Adipose tissue (tissue), 3 donors: Measurements from ENCODE around the gene GRIPAP1. TPM values are rescaled to one million over a fixed set of nuclear protein-coding genes. Genes with fewer than 3 reads are reported as not detected.
"Not testable (repeated sequence)": the region's sequence is repeated elsewhere in the genome, so short reads cannot be mapped to it uniquely, and the experiment has no call there.

ENCODE experiments used
- H3K27ac ChIP-seq: one replicate; pipeline ENCODE4 v1.5.1; 2013; ENCODE audit warnings: low read depth, low read length
- WGBS, 3 donors: extraction: QIAGEN DNeasy Blood & Tissue Kit; methylation state at CpG; one replicate each; pipeline ENCODE4 v1.1.7; 2013; 5-methylcytosine and 5-hydroxymethylcytosine counted together
- polyA plus RNA-seq, 3 donors: library from polyadenylated mRNA; stranded (reverse); fragments of 200-250 nt; gene quantifications; one replicate each; pipeline ENCODE4 v1.2.3, GENCODE V29; 2013
- donor health status: healthy with polysubstance abuse.
- donor health status: Bipolar disorder and iron deficiency.
- donor health status: healthy.

Gene GRIPAP1
- polyA plus RNA-seq, 3 donors, result 13.8 to 25.9 (median 22.2) TPM

- 80 to 90% (median 86%) methylated on average over 4 of the region's 4 CpGs for WGBS, 3 donors
Measured at GRCh38 chrX:49000636-49001035, 1.4 kb downstream of the GRIPAP1 start.

GRCh38 chrX:48999030-48999429, 3.0 kb downstream of the GRIPAP1 start:
- H3K27ac ChIP-seq, result no peak overlapping the region
- WGBS, 3 donors, result 80 to 95% (median 92%) methylated on average over 5 of the region's 5 CpGs

More at GRCh38 chrX:49000636-49001035, 1.4 kb downstream of the GRIPAP1 start:
- H3K27ac ChIP-seq, result no peak overlapping the region

GRCh38 chrX:48998391-48998790, 3.7 kb downstream of the GRIPAP1 start:
- 81 to 97% (median 88%) methylated on average over 4 of the region's 4 CpGs for WGBS, 3 donors
- H3K27ac ChIP-seq, result no peak overlapping the region

- no peak overlapping the region for H3K27ac ChIP-seq
- 75 to 100% (median 82%) methylated on average over 1 of the region's 1 CpG for WGBS, 3 donors
Measured at GRCh38 chrX:48997865-48998264, 4.2 kb downstream of the GRIPAP1 start.

- 85 to 98% (median 96%) methylated on average over 3 of the region's 3 CpGs for WGBS, 3 donors
- no peak overlapping the region for H3K27ac ChIP-seq
Measured at GRCh38 chrX:48997455-48997854, 4.6 kb downstream of the GRIPAP1 start.

DNA sequence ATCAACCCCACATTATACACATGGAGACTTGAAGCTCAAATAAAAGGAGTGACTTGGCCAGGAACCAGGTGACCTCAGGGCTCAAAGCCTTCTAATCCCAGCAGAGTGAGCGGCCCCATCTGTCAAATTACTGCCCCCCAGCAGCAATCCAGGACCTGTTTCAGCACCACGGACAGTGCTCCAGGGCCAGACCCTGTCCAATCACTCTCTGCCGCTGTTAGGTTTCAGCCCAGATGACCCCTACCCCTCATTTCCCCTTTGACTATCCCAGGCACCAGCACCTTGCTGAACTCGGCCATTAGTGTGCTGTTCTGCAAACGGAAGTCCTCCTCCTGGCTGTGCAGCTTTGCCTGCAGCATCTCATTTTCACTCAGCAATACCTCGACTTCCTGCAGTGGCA, 5.1 kb downstream of the GRIPAP1 start:
- H3K27ac ChIP-seq, result no peak overlapping the region
- WGBS, 3 donors, result 62 to 87% (median 84%) methylated on average over 4 to 6 of the region's 6 CpGs

GRCh38 chrX:48992341-48992740, 9.7 kb downstream of the GRIPAP1 start:
- no peak overlapping the region for H3K27ac ChIP-seq

GRCh38 chrX:48989483-48989882, 12.6 kb downstream of the GRIPAP1 start:
- 59 to 79% (median 66%) methylated on average over 4 of the region's 4 CpGs for WGBS, 3 donors
- no peak overlapping the region for H3K27ac ChIP-seq

DNA sequence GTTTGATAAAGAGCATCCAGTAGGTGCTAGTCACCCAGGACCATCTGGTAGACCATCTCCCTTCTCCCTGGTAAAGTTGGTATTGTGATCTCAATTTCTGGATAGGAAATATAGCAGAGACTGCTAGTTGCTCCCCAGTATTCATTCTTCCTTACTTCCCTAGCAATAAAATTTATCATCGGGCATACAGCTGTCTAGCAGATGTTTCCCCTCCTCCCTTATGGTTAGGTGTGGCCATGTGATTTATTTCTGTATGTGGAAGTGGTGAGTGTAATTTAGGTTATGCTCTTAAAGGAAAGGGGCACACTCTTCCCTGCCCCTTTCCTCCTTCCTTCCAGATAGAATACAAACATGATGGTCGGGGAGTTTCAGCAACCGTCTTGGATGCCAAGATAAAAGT, 18.2 kb downstream of the GRIPAP1 start:
- H3K27ac ChIP-seq, result no peak overlapping the region
- whole genome bisulfite sequencing, 3 donors, result 61 to 84% (median 73%) methylated on average over 3 of the region's 3 CpGs

DNA sequence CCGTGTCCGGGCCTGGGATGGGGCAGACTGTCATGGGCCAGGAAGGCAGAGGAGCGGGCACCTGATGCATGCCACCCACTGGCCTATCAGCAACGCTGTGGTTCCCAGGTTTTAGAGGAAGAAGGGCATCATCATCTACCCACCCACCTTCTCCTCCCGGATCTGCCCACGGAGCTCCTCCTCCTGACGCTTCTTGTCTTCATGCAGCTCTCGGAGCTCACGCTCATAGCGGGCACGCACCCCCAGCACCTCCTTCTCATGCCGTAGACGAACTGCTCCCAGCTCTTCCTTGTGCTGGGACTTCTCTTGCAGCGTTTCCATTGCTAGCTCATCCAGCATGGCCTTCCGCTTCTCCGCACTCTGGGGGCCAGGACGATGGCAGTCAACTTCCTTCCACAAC, 19.0 kb downstream of the GRIPAP1 start:
- WGBS, 3 donors, result 88 to 92% (median 91%) methylated on average over 15 to 17 of the region's 17 CpGs
- no peak overlapping the region for H3K27ac ChIP-seq

GRCh38 chrX:48981178-48981577, 20.9 kb downstream of the GRIPAP1 start:
- H3K27ac ChIP-seq, result no peak overlapping the region
- WGBS, 3 donors, result 91 to 97% (median 94%) methylated on average over 6 to 10 of the region's 10 CpGs

GRCh38 chrX:48980341-48980740, 21.7 kb downstream of the GRIPAP1 start:
- WGBS, 3 donors, result 69 to 94% (median 86%) methylated on average over 2 to 9 of the region's 10 CpGs
- H3K27ac ChIP-seq, result not testable (repeated sequence)

- no peak overlapping the region for H3K27ac ChIP-seq
- 94 to 97% (median 96%) methylated on average over 5 of the region's 5 CpGs for WGBS, 3 donors
Measured at GRCh38 chrX:48978226-48978625, 23.8 kb downstream of the GRIPAP1 start.

DNA sequence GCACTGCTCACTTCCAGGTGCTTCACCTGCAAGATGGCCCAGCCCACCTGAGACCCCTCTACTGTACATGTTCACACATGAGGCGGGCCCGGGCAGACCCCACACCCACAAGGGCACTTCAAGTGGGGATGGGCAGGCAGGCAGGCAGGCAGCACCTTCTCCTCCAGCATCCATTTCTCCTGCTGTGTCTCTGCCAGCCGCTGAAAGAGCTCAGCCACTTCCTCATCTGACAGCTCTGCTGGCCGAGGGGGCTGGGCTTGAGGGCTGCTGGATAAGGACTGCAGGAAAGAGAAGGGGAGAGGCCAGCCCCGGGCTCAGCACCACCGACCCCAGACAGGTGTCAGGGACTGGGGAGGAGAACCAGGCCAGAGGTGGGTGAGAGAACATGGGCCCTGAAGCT, 26.0 kb downstream of the GRIPAP1 start:
- 61 to 80% (median 65%) methylated on average over 4 to 6 of the region's 6 CpGs for WGBS, 3 donors
- no peak overlapping the region for H3K27ac ChIP-seq

GRCh38 chrX:48975541-48975940, 26.5 kb downstream of the GRIPAP1 start:
- no peak overlapping the region for H3K27ac ChIP-seq
- 85 to 92% (median 89%) methylated on average over 2 to 5 of the region's 5 CpGs for WGBS, 3 donors

- H3K27ac ChIP-seq, result no peak overlapping the region
- WGBS, 3 donors, result 84 to 93% (median 92%) methylated on average over 7 of the region's 7 CpGs
Measured at GRCh38 chrX:48975041-48975440, 27.0 kb downstream of the GRIPAP1 start.

- WGBS, 3 donors, result 79 to 94% (median 88%) methylated on average over 2 of the region's 2 CpGs
- H3K27ac ChIP-seq, result no peak overlapping the region
Measured at GRCh38 chrX:48974574-48974973, 27.5 kb downstream of the GRIPAP1 start.

DNA sequence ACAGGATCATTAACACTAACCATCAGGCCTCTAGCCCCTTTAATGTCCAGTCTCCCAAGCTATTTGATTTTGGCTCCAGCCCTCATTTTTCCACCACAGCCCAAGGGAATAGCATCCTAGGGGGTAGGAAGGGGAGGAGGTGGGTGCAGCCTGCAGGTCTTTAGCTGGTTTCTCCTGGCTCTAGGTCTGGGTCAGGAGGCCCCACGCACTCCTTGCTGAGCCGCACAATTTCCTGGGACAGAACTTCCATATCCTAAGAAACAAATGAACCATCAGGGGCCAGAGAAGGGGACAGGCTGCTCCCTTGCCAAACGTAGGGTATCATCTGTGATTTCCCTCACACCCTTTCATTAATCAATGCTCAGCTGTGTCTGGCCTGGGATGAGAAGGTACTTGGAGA, 28.0 kb downstream of the GRIPAP1 start:
- WGBS, 3 donors, result 77 to 92% (median 89%) methylated on average over 3 of the region's 3 CpGs

DNA sequence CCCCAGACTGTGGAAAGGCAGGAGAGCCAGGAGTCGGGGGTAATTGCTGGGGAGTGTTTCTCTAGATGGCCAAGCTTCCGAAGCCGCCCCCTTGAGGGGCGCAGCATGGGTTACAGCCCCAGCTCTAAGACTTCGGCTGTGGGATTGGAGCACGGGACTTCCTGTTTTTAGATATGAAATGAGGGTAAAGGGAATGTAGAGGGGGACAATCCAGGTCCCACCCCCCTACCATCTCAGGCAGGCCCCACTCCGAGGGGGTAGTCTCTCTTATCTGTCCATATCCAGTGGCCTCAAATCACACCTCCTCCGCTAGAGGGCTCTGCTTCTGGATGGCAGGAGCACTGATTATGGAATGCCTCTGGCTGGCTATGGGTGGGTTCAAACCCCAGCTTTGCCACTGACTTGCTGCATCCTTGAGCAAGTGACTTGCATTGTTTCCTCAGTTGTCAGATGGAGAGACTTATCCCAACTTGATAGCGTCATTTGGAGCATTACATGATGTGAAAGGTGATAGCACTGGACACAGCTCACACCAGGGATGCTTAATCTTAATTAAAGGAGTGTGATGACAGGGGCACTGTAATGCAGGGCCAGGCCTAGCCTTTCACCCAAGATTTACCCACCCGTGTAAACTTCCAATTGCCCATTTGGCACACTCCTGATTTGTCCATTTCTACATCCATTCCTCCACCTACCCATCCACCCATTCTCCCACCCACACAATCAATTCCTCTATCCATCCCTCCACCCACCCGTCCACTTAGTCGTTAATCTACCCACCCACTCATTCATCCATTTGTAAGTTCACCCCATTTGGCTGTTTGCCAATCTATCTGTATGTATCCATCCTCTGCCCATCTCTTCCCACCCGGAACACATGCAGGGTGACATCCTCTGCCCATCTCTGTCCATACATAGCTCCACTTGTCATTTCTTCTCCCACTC, 29.6 kb downstream of the GRIPAP1 start:
- H3K27ac ChIP-seq, result no peak overlapping the region
- WGBS, 3 donors, result 19 to 41% (median 24%) methylated on average over 11 to 13 of the region's 13 CpGs

More for the DNA sequence above, 28.0 kb downstream of the GRIPAP1 start:
- no peak overlapping the region for H3K27ac ChIP-seq
